ENCODE results near the gene NLRC4.

NLRC4 gene

DNA sequence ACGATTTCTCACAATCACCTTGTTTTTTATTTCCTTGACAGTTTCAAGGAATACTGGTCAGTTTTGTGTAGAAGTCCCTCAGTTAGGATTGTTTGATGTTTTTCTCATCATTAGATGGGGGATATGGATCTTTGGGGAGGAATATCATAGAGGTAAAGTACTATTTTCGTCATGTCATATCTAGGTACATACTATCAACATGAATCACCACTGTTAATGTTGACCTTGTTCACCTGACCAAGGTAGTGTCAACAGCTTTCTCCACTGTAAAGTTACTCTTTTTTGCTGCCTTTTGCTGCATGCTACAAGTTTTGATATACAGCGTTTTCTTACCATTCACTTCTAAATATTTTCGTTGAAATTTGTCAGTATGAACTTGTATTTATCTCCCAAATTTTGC, 32.7 kb downstream of the NLRC4 start:
- TF ChIP-seq CTCF (IDR thresholded peaks at IDR 0.05) = no peak

DNA sequence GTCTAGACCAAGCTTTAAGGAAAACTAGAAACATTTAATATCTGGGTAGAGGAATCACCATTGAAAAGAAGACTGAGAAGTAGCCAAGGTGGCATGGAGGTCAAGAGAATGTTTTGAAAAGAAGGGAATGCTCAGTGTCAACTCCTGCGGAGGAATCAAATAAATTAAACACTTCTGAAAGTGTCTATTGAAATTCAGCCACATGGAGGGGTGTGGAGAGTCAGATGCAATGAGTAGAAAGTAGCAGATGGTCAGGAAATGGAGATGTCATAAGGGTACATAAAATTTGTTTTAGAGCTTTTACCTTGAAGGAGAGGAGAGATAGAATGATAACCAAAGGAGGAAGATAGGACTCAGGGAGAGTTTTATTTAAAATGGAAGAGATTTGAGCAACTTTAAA, 35.1 kb downstream of the NLRC4 start:
- no peak for TF ChIP-seq CTCF (IDR thresholded peaks at IDR 0.05)

DNA sequence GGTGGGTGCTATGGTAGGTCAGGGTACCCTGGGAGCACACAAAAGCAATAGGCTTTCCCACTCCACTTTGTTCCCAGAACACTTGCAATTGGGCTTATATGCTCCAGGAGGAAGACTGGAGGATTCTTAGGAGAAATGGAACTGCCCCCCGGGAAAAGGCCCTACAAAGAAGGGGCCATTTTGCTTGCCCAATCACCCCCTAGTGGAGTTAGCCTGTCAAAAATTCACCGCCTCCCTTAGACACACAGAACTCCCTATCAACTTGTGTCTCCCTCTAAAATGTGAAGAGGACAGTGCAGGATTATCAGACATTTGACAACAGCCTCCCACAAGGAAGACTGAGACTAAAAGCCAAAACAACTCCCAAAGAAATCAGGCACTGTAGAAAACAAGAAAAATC, 36.5 kb downstream of the NLRC4 start:
- TF ChIP-seq CTCF (IDR thresholded peaks at IDR 0.05) = no peak

DNA sequence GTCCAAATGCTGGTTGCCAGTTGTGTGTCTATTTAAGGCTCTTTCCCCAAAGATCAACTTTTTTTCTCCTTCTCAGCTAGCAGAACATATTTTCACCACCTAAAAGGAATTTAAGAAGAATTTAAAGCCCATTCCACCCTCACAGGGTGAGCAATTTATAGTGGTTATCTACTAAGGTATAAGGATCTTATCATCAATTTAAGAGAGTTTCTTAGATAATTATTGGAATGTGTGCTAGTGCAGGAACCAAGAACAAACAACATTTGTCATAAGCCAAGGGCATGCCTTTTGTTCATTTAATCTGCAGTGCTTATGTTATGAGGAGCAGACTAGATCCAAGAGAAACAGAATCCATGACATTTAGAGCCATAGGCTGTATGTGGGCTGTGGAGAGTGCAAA, 37.2 kb downstream of the NLRC4 start:
- TF ChIP-seq CTCF (IDR thresholded peaks at IDR 0.05) = no peak

GRCh38 chr2:32222966-32223365, 41.7 kb downstream of the NLRC4 start:
- TF ChIP-seq CTCF (IDR thresholded peaks at IDR 0.05) = no peak

- TF ChIP-seq CTCF (IDR thresholded peaks at IDR 0.05) = no peak
Measured at GRCh38 chr2:32220445-32220844, 44.2 kb downstream of the NLRC4 start.

DNA sequence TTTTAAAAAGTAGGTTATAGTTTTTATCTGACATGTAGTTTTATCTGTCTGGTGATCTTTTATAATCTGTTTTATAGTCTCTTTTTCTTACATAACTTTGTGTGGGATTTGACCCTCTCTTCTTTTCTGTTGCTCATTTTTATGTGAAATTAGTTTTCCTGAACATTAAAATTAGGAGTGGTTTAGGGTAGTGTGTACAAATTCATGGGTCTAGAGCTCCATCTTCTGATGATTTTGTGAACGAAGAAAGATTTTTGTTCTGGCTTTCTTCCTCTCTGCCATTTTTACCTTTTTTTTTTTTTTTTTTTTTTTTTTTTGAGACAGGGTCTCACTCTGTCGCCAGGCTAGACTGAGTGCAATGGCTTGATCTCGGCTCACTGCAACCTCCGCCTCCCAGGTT, 52.4 kb downstream of the NLRC4 start:
- TF ChIP-seq CTCF (IDR thresholded peaks at IDR 0.05) = no peak

DNA sequence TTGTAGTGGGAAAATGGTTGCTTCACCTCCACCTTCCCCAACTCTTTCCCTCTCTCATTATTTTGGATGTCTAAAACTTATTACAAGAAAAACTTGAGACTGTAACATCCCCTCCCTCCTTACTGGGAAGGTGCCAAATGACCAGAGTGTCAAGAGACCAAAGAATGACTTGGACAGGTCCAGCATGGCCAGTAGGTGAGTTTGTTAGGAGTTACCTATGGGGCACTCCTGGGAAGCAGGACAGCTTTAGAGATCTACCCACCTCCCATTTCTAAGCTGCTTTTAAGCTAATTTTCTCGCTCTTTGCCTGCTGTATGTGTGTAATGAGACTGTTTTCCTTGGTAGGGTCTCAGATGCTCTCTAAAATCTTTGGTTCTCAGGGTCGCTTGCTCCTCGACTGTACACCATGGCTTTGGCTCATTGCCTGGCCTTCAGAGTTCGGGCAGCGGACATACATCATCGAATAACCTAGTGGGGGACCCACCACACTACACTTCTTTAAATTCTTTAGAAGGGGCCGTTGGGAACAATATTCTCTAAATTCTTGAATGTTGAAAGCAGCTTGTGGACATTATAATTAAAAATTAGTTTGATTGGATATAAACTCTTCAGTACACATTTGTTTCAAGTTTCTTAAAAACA, 53.8 kb downstream of the NLRC4 start:
- no peak for TF ChIP-seq CTCF (IDR thresholded peaks at IDR 0.05)

Data from LNCAP (cell line).